ENCODE data around the gene SPRR1B.

The SPRR1B gene

GRCh38 chr1:153081736-153082135 lies 50.7 kb downstream of the SPRR1B start:
- no peaks in the 10 kb centered on the region for H3K79me2 ChIP-seq (ENCODE audit: control insufficient read depth, insufficient read depth, low read length, unreplicated experiment)
- H3K4me3 ChIP-seq (ENCODE audit: low read depth, low read length), result no peak overlapping the region
- H3K27ac ChIP-seq (ENCODE audit: low read depth, low read length), result no peak overlapping the region
- no peaks in the 10 kb centered on the region for H3K4me1 ChIP-seq (ENCODE audit: control insufficient read depth, insufficient read depth, low read length, unreplicated experiment)
- H3K36me3 ChIP-seq (ENCODE audit: insufficient read depth, low read length), result no peaks in the 10 kb centered on the region
- H3K27me3 ChIP-seq (ENCODE audit: insufficient read depth, low read length), result no peaks in the 10 kb centered on the region
- H2AFZ ChIP-seq (ENCODE audit: low read length, unreplicated experiment), result no peak overlapping the region
